Endothelial cell (in vitro differentiated cells): ENCODE results near the gene BLMH. TPM values are rescaled to one million over a fixed set of nuclear protein-coding genes. Genes with fewer than 3 reads are reported as not detected.

Source experiments
- DNase-seq: peaks from one replicate; pipeline ENCODE4 v3.0.0; 2021; ENCODE audit warnings: low spot score
- H3K27ac Mint-ChIP-seq: one replicate; pipeline ENCODE4 v1.8.0; 2021; ENCODE audit warnings: mixed read lengths, inconsistent platforms; ENCODE audit not compliant: unreplicated experiment
- H3K27me3 Mint-ChIP-seq: one replicate; pipeline ENCODE4 v1.8.0; 2021; ENCODE audit warnings: mild to moderate bottlenecking, moderate library complexity, mixed read lengths, inconsistent platforms; ENCODE audit not compliant: unreplicated experiment
- H3K36me3 Mint-ChIP-seq: one replicate; pipeline ENCODE4 v1.8.0; 2021; ENCODE audit warnings: mild to moderate bottlenecking, low read depth, mixed read lengths, inconsistent platforms; ENCODE audit not compliant: unreplicated experiment
- H3K4me1 Mint-ChIP-seq: one replicate; pipeline ENCODE4 v1.8.0; 2021; ENCODE audit warnings: mild to moderate bottlenecking, mixed read lengths, inconsistent platforms; ENCODE audit not compliant: unreplicated experiment
- H3K4me3 Mint-ChIP-seq: one replicate; pipeline ENCODE4 v1.8.0; 2021; ENCODE audit warnings: mild to moderate bottlenecking, mixed read lengths, inconsistent platforms; ENCODE audit not compliant: unreplicated experiment
- H3K9me3 Mint-ChIP-seq: one replicate; pipeline ENCODE4 v1.8.0; 2021; ENCODE audit warnings: mixed read lengths, inconsistent platforms; ENCODE audit not compliant: unreplicated experiment
- total RNA-seq: library from RNA; stranded (reverse); fragmentation: NEBNext Ultra II Directional; extraction: Animal tissue kit (Norgen Biotek cat#: 25700); gene quantifications from one replicate; pipeline ENCODE4 v1.2.1, GENCODE V29; 2021; ENCODE audit not compliant: unreplicated experiment
- TF ChIP-seq, protein P1 (sequence below): fragments of 200-600 bp; sonication (generic); IDR thresholded peaks from one replicate; pipeline ENCODE4 v1.5.0; 2021; ENCODE audit warnings: antibody characterized with exemption; ENCODE audit not compliant: unreplicated experiment

BLMH gene
- total RNA-seq, 1 donor from 2014 or later = 150 TPM

DNA sequence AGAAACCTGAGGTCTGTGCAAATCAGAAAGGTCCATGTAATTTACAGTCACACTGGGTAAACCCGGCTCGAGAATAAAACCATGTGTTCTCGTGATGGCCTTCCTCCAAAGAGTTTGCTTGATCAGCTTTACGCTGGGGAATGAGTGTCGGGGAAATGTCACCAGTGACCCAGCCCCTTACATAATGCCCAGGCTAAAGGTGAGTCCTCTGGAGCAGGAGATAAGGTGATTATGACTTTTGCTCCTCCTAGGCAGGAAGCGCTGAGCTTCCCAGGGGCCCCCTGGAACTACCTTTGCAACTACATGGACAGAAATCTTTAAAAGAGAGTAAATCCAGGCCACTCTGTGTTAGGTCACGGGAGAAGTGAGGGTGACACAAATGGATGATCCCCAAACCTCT, 71.9 kb downstream of the BLMH start:
- H3K4me3 Mint-ChIP-seq = no peak overlapping the region
- DNase-seq = no peak
- TF ChIP-seq, protein P1, sequence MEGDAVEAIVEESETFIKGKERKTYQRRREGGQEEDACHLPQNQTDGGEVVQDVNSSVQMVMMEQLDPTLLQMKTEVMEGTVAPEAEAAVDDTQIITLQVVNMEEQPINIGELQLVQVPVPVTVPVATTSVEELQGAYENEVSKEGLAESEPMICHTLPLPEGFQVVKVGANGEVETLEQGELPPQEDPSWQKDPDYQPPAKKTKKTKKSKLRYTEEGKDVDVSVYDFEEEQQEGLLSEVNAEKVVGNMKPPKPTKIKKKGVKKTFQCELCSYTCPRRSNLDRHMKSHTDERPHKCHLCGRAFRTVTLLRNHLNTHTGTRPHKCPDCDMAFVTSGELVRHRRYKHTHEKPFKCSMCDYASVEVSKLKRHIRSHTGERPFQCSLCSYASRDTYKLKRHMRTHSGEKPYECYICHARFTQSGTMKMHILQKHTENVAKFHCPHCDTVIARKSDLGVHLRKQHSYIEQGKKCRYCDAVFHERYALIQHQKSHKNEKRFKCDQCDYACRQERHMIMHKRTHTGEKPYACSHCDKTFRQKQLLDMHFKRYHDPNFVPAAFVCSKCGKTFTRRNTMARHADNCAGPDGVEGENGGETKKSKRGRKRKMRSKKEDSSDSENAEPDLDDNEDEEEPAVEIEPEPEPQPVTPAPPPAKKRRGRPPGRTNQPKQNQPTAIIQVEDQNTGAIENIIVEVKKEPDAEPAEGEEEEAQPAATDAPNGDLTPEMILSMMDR = no peak
- H3K27ac Mint-ChIP-seq = no peak overlapping the region
- peaks cover 2% of the 10 kb centered on the region for H3K27me3 Mint-ChIP-seq
- peaks cover 18% of the 10 kb centered on the region for H3K4me1 Mint-ChIP-seq
- peaks cover 4% of the 10 kb centered on the region for H3K36me3 Mint-ChIP-seq
- H3K9me3 Mint-ChIP-seq = no peaks in the 10 kb centered on the region

DNA sequence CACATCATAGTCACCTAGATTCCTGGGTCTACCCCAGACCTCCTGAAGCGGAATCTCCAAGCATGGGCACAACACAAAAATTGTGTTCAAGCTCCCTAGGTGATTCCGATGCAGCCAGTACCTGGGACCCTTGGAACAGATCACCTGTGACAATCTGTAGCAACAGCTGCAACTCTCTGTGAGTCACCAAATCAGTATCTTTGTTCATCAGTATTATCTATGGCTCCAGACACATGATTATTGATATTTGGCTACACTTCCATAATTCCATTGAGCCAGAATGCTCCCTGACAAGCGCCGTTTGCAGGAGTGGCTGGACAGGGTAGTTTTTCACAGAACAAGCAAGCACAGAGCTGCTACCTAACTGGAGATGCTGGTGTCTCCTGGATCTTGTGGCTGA, 72.4 kb downstream of the BLMH start:
- Mint-ChIP-seq H3K36me3 (peaks cover 4% of the 10 kb centered on the region), H3K4me1 (peaks cover 18% of the 10 kb centered on the region), H3K27ac (no peak overlapping the region), H3K4me3 (no peak overlapping the region), H3K27me3 (peaks cover 2% of the 10 kb centered on the region), H3K9me3 (no peaks in the 10 kb centered on the region)
- TF ChIP-seq, protein P1 = no peak
- no peak for DNase-seq

DNA sequence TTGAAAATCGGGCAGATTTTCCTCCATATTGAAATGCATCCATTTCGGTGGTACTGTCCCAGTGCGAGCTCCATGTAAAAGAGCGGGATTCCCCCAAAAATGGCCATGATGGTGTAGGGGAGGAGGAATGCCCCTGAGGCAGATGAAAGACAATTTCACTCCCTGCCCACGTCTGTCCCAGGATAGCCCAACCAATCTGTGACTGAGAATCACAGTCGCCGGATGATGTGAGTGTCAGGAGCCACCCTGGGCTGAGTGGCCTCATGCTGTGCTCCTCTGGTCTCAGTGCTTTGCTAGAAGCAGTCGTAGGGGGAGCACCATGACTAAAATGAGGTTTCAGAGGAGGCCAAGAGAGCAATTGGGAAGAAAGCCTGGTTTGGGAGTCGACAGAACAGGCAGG, 72.9 kb downstream of the BLMH start:
- DNase-seq = no peak
- Mint-ChIP-seq H3K4me3 (no peak overlapping the region), H3K36me3 (peaks cover 4% of the 10 kb centered on the region), H3K9me3 (no peaks in the 10 kb centered on the region), H3K27me3 (peaks cover 2% of the 10 kb centered on the region), H3K27ac (peak overlapping the region; percentile 48), H3K4me1 (peaks cover 18% of the 10 kb centered on the region)
- TF ChIP-seq, protein P1 = no peak

DNA sequence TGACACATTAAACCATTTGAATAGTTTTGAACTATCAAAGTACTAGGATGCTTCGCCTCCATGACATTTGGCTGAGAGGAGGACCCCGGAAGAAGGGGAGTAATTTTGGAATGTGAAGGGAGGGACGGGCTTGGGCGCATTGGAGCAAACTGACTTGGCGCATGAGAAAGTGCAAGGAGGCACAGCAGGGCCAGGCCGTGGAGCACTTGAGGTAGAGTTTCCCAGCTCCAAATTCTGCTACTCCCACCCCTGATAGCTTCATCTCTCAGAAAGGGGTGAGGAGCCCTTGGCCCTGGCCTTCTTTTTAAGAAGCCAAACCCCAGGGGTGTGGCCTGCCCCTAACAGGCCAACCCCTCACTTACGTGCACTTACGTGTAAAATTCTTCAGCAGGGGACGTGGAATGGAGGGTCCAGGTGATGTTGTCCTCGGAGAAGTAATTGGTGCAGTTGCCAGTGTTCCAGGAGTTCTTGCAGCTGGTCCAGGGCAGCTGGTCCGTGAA, 73.9 kb downstream of the BLMH start:
- peaks cover 2% of the 10 kb centered on the region for H3K27me3 Mint-ChIP-seq
- no peak overlapping the region for H3K4me3 Mint-ChIP-seq
- TF ChIP-seq, protein P1 = no peak
- H3K36me3 Mint-ChIP-seq = peaks cover 4% of the 10 kb centered on the region
- no peak overlapping the region for H3K27ac Mint-ChIP-seq
- peaks cover 18% of the 10 kb centered on the region for H3K4me1 Mint-ChIP-seq
- DNase-seq = no peak
- no peaks in the 10 kb centered on the region for H3K9me3 Mint-ChIP-seq

DNA sequence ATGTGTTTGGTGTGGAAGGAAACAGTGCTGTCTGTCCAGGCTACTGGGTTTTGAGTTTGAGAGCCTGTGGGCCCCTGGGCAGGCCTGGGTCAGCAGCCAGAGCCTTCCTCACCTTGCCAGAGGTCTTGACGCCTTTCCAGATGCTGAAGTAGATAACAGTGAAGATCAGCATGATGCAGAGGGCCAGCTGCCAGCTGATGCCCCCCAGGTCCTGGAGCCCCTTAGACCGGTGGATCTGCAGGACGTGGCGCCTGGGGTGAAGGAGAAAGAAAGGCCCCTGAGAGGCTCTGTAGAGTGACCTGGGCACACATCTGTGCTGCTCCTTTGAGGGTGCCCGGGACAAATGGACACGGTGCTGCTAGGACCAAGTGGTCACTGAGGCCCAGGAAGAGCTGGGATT, 74.7 kb downstream of the BLMH start:
- DNase-seq = no peak
- H3K4me3 Mint-ChIP-seq = no peak overlapping the region
- peaks cover 4% of the 10 kb centered on the region for H3K36me3 Mint-ChIP-seq
- H3K27ac Mint-ChIP-seq = no peak overlapping the region
- TF ChIP-seq, protein P1 = no peak
- H3K27me3 Mint-ChIP-seq = peaks cover 2% of the 10 kb centered on the region
- H3K9me3 Mint-ChIP-seq = no peaks in the 10 kb centered on the region
- peaks cover 18% of the 10 kb centered on the region for H3K4me1 Mint-ChIP-seq
